ENCODE results near the gene ICE2. TPM values are rescaled to one million over a fixed set of nuclear protein-coding genes. Genes with fewer than 3 reads are reported as not detected.

The ICE2 gene
- total RNA-seq, 1 experiment from 2014 or later: 37.4 TPM

GRCh38 chr15:60373745-60374144 lies 105.2 kb downstream of the ICE2 start:
- Histone ChIP-seq H3K36me3 (0 out of 2 replicates have a peak, but pooled peaks cover 6% of the 10 kb centered on the region), H3K27me3 (no peaks in the 10 kb centered on the region), H3K4me3 (peak overlapping the region; percentile 11), H3K9me3 (replicated peaks) (0 out of 2 replicates have a peak, but pooled peaks cover 3% of the 10 kb centered on the region), H3K4me1 (peaks cover 51% of the 10 kb centered on the region), H3K27ac (peak overlapping the region; percentile 93)
- DNase-seq: peak in 1 of 2 experiments; percentile 56

GRCh38 chr15:60373327-60373726 lies 105.6 kb downstream of the ICE2 start:
- no peak for DNase-seq
- Histone ChIP-seq H3K4me3 (no peak overlapping the region), H3K4me1 (peaks cover 51% of the 10 kb centered on the region), H3K27ac (peak overlapping the region; percentile 93), H3K36me3 (0 out of 2 replicates have a peak, but pooled peaks cover 7% of the 10 kb centered on the region), H3K9me3 (replicated peaks) (0 out of 2 replicates have a peak, but pooled peaks cover 3% of the 10 kb centered on the region), H3K27me3 (no peaks in the 10 kb centered on the region)

- Histone ChIP-seq H3K27me3 (no peaks in the 10 kb centered on the region), H3K27ac (peak overlapping the region; percentile 93)
Measured at GRCh38 chr15:60372756-60373155, 106.2 kb downstream of the ICE2 start.

GRCh38 chr15:60372227-60372626 lies 106.7 kb downstream of the ICE2 start:
- H3K27ac ChIP-seq: peak overlapping the region; percentile 92
- peaks cover 51% of the 10 kb centered on the region for H3K4me1 ChIP-seq
- 0 out of 2 replicates have a peak, but pooled peaks cover 3% of the 10 kb centered on the region for H3K9me3 ChIP-seq (replicated peaks)
- no peaks in the 10 kb centered on the region for H3K27me3 ChIP-seq
- H3K4me3 ChIP-seq: no peak overlapping the region
- DNase-seq: no peak
- H3K36me3 ChIP-seq: 0 out of 2 replicates have a peak, but pooled peaks cover 6% of the 10 kb centered on the region

More at GRCh38 chr15:60372756-60373155, 106.2 kb downstream of the ICE2 start:
- Histone ChIP-seq H3K36me3 (0 out of 2 replicates have a peak, but pooled peaks cover 6% of the 10 kb centered on the region), H3K4me1 (peaks cover 51% of the 10 kb centered on the region), H3K9me3 (replicated peaks) (0 out of 2 replicates have a peak, but pooled peaks cover 3% of the 10 kb centered on the region), H3K4me3 (no peak overlapping the region)
- DNase-seq: no peak

GRCh38 chr15:60371175-60372051 lies 107.5 kb downstream of the ICE2 start:
- 0 out of 2 replicates have a peak, but pooled peaks cover 6% of the 10 kb centered on the region for H3K36me3 ChIP-seq
- no peaks in the 10 kb centered on the region for H3K27me3 ChIP-seq
- H3K4me1 ChIP-seq: peaks cover 51% of the 10 kb centered on the region
- DNase-seq: peak; percentile 89 to 90
- no peak overlapping the region for H3K4me3 ChIP-seq
- H3K9me3 ChIP-seq (replicated peaks): 0 out of 2 replicates have a peak, but pooled peaks cover 3% of the 10 kb centered on the region
- H3K27ac ChIP-seq: peak overlapping the region; percentile 92

GRCh38 chr15:60370869-60371136 lies 108.1 kb downstream of the ICE2 start:
- Histone ChIP-seq H3K27me3 (no peaks in the 10 kb centered on the region), H3K4me1 (peaks cover 50% of the 10 kb centered on the region), H3K27ac (peak overlapping the region; percentile 92), H3K36me3 (0 out of 2 replicates have a peak, but pooled peaks cover 6% of the 10 kb centered on the region), H3K4me3 (no peak overlapping the region), H3K9me3 (replicated peaks) (0 out of 2 replicates have a peak, but pooled peaks cover 3% of the 10 kb centered on the region)
- DNase-seq: no peak

- no peak overlapping the region for H3K4me3 ChIP-seq
- H3K9me3 ChIP-seq (replicated peaks): 0 out of 2 replicates have a peak, but pooled peaks cover 4% of the 10 kb centered on the region
- peak overlapping the region; percentile 92 for H3K27ac ChIP-seq
- peaks cover 45% of the 10 kb centered on the region for H3K4me1 ChIP-seq
- no peaks in the 10 kb centered on the region for H3K27me3 ChIP-seq
- DNase-seq: no peak
- peaks cover 6% of the 10 kb centered on the region; the same call in 1 of the 2 replicates for H3K36me3 ChIP-seq
Measured at GRCh38 chr15:60370105-60370868, 108.7 kb downstream of the ICE2 start.

GRCh38 chr15:60369696-60370095 lies 109.2 kb downstream of the ICE2 start:
- H3K27me3 ChIP-seq: no peaks in the 10 kb centered on the region
- H3K36me3 ChIP-seq: peaks cover 9% of the 10 kb centered on the region; the same call in 1 of the 2 replicates
- 0 out of 2 replicates have a peak, but pooled peaks cover 7% of the 10 kb centered on the region for H3K9me3 ChIP-seq (replicated peaks)
- H3K4me1 ChIP-seq: peaks cover 40% of the 10 kb centered on the region
- H3K27ac ChIP-seq: no peak overlapping the region
- no peak overlapping the region for H3K4me3 ChIP-seq
- no peak for DNase-seq

Other genes starting within 250 kb of the ICE2 start
- 236 and 243 TPM in 2 replicates for gene ANXA2, start 81.2 kb downstream of the ICE2 start, total RNA-seq (2014; rRNA removed; shearing (Covaris generic))

Data from SJCRH30 (cell line).